SU-DHL-6 (cell line): ENCODE measurements around the gene PTCH2.

Experiments used
- H2AFZ ChIP-seq: fragments of 200-600 bp; sonication (generic); 2 replicates; pipeline ENCODE4 v1.6.1; 2014; ENCODE audit warnings: low read depth, mild to moderate bottlenecking, moderate library complexity, mixed read lengths, antibody characterized with exemption, low read length; ENCODE audit not compliant: severe bottlenecking
- H3F3A ChIP-seq: fragments of 200-600 bp; shearing (Covaris generic); 2 replicates; pipeline ENCODE4 v1.6.0; 2016; ENCODE audit warnings: antibody characterized with exemption, mild to moderate bottlenecking; ENCODE audit not compliant: insufficient read depth
- H3K27ac ChIP-seq: fragments of 200-600 bp; sonication (generic); 2 replicates; pipeline ENCODE4 v1.5.1; 2016; ENCODE audit warnings: low read depth, mild to moderate bottlenecking, low read length, moderate library complexity, mixed read lengths
- H3K27me3 ChIP-seq: fragments of 200-600 bp; sonication (generic), shearing (Covaris generic); 2 replicates; pipeline ENCODE4 v1.6.0; 2014; ENCODE audit warnings: mild to moderate bottlenecking, low read length
- H3K36me3 ChIP-seq: fragments of 200-600 bp; sonication (generic); 2 replicates; pipeline ENCODE4 v1.6.1; 2014; ENCODE audit warnings: mild to moderate bottlenecking, low read length, mixed read lengths
- H3K4me2 ChIP-seq: fragments of 300-600, 200-600 bp; shearing (Covaris generic), sonication (generic); 2 replicates; pipeline ENCODE4 v1.6.0; 2014; ENCODE audit warnings: low read length, low read depth, mild to moderate bottlenecking; ENCODE audit not compliant: poor library complexity, severe bottlenecking
- H3K4me3 ChIP-seq: fragments of 200-600 bp; sonication (generic); 2 replicates; pipeline ENCODE4 v1.5.1; 2014; ENCODE audit warnings: antibody characterized with exemption, low read length, mild to moderate bottlenecking, mixed read lengths; ENCODE audit not compliant: insufficient read depth, poor library complexity, severe bottlenecking
- H3K79me2 ChIP-seq: fragments of 200-600 bp; sonication (generic); 2 replicates; pipeline ENCODE4 v1.6.1; 2014; ENCODE audit warnings: mild to moderate bottlenecking, low read length, moderate library complexity; ENCODE audit not compliant: insufficient read depth
- H3K9ac ChIP-seq: fragments of 200-600 bp; sonication (generic); 2 replicates; pipeline ENCODE4 v1.7.0; 2014; ENCODE audit warnings: mild to moderate bottlenecking, low read length
- H3K9me2 ChIP-seq: fragments of 200-600 bp; sonication (generic); replicated peaks from 2 replicates; pipeline ENCODE4 v1.6.1; 2014; ENCODE audit warnings: low read length; ENCODE audit not compliant: insufficient read depth
- H3K9me3 ChIP-seq: fragments of 200-600 bp; sonication (generic); 2 replicates; pipeline ENCODE4 v1.6.1; 2014; ENCODE audit warnings: low read length, mixed read lengths; ENCODE audit not compliant: insufficient read depth
- H4K20me1 ChIP-seq: fragments of 200-600 bp; sonication (generic); 2 replicates; pipeline ENCODE4 v1.6.1; 2014; ENCODE audit warnings: low read depth, mild to moderate bottlenecking, antibody characterized with exemption, low read length, moderate library complexity, mixed read lengths
- EZH2phosphoT487 ChIP-seq: fragments of 200-600 bp; sonication (generic), shearing (Covaris generic); conservative IDR thresholded peaks from 2 replicates; pipeline ENCODE4 v1.6.1; 2018; ENCODE audit warnings: mild to moderate bottlenecking, antibody characterized with exemption, low read length, moderate library complexity, mixed read lengths
- TF ChIP-seq, protein P1 (sequence below): fragments of 200-600 bp; sonication (generic); IDR thresholded peaks from one replicate; pipeline ENCODE4 v1.5.1; 2017; ENCODE audit warnings: antibody characterized with exemption, mild to moderate bottlenecking, low read length, moderate library complexity; ENCODE audit not compliant: insufficient read depth, poor library complexity, severe bottlenecking

The PTCH2 gene

DNA sequence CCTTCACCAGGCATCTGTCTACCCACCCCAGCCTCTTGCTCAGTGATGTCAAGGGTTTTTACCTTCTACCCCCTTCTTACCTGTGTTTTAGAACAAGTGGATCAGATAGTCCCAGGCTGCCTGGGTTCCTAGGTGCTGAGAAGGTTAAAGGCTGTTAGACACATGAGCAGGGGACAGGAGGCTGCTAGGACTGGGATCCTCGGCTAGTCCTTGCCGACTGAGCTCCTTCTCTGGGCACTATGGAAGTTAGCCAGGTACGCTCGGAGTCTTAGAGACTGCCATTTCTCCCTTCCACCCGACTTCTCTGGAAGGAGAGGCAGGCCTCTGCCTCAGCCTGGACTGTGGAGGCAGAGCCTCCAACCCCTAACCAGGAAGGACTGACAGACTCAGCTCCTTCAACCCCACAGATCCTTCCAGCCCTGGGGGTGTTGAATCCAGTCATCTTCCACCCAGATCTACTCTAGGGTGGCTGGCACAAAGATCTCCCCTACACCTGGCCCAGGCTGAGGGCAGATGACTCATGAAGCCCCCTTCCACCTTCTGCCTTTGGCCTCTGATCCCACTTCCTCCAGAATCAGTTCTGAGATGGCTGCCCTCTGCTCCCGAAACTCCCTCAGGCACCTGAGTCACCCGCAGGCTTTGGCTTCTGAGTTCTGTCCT lies 36.2 kb downstream of the PTCH2 start, which contains the start of gene DYNLT4:
Gene DYNLT4 (minus strand): TSS at position 648 of the 660 bp plus-strand sequence. CDS start 683 bp downstream, outside the sequence.
- no peaks in the 10 kb centered on the region for H3K9me3 ChIP-seq
- no peaks in the 10 kb centered on the region for H3K36me3 ChIP-seq
- no peaks in the 10 kb centered on the region for H3K27me3 ChIP-seq
- H3K9ac ChIP-seq = peak within 1 kb of the TSS; percentile 9
- peak within 1 kb of the TSS; percentile 6 for H2AFZ ChIP-seq
- peak within 1 kb of the TSS; percentile 11 for H3K4me2 ChIP-seq
- no peaks in the 10 kb centered on the region for H3K79me2 ChIP-seq
- no peak within 1 kb of the TSS for H3K4me3 ChIP-seq
- H4K20me1 ChIP-seq = no peaks in the 10 kb centered on the region
- H3F3A ChIP-seq = peaks cover 14% of the 10 kb centered on the region
- H3K9me2 ChIP-seq = no peaks in the 10 kb centered on the region
- H3K27ac ChIP-seq = peak within 1 kb of the TSS; percentile 34
- TF ChIP-seq, protein P1, sequence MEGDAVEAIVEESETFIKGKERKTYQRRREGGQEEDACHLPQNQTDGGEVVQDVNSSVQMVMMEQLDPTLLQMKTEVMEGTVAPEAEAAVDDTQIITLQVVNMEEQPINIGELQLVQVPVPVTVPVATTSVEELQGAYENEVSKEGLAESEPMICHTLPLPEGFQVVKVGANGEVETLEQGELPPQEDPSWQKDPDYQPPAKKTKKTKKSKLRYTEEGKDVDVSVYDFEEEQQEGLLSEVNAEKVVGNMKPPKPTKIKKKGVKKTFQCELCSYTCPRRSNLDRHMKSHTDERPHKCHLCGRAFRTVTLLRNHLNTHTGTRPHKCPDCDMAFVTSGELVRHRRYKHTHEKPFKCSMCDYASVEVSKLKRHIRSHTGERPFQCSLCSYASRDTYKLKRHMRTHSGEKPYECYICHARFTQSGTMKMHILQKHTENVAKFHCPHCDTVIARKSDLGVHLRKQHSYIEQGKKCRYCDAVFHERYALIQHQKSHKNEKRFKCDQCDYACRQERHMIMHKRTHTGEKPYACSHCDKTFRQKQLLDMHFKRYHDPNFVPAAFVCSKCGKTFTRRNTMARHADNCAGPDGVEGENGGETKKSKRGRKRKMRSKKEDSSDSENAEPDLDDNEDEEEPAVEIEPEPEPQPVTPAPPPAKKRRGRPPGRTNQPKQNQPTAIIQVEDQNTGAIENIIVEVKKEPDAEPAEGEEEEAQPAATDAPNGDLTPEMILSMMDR = no peak
- no peak for TF ChIP-seq EZH2phosphoT487

DNA sequence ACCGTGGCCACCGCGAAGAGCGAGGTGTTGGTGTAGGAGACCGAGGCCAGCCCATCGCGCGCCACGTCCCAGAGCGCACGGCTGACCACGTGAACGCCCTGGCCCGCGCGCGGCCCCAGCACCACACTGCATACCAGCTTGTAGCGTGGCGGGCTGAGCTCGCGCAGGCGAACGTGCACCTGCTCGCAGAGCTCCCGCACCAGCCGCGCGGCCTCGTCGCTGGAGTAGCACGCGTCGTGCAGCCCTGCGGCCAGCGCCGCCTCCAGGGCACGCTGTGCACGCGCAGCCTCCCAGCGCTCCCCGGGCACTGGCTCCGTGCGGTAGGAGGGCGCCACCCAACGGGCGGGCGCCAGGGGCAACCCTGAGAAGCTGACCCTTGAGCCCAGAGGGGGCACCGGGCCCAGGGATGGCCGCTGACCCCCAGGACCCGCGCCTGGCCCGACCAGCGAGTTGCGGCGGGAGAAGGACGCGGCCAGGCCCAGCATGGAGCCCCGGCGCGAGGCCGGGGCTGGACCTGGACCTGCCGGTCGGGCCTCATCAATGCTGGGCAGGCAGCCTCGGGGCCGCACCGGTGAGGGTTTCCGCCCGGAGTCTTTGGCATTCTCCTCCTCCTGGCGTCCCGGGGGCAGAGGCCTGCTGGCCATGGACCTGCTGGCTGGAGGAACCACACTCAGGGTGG lies 36.9 kb downstream of the PTCH2 start:
- H3K9me3 ChIP-seq = no peaks in the 10 kb centered on the region
- no peaks in the 10 kb centered on the region for H3K79me2 ChIP-seq
- peaks cover 11% of the 10 kb centered on the region for H3F3A ChIP-seq
- no peaks in the 10 kb centered on the region for H4K20me1 ChIP-seq
- H3K27me3 ChIP-seq = no peaks in the 10 kb centered on the region
- TF ChIP-seq, protein P1 = no peak
- TF ChIP-seq EZH2phosphoT487 = no peak
- H3K27ac ChIP-seq = no peak overlapping the region
- H3K9me2 ChIP-seq = no peaks in the 10 kb centered on the region
- H3K36me3 ChIP-seq = no peaks in the 10 kb centered on the region
- no peak overlapping the region for H3K9ac ChIP-seq
- H3K4me3 ChIP-seq = no peak overlapping the region
- no peak overlapping the region for H2AFZ ChIP-seq
- no peak overlapping the region for H3K4me2 ChIP-seq

DNA sequence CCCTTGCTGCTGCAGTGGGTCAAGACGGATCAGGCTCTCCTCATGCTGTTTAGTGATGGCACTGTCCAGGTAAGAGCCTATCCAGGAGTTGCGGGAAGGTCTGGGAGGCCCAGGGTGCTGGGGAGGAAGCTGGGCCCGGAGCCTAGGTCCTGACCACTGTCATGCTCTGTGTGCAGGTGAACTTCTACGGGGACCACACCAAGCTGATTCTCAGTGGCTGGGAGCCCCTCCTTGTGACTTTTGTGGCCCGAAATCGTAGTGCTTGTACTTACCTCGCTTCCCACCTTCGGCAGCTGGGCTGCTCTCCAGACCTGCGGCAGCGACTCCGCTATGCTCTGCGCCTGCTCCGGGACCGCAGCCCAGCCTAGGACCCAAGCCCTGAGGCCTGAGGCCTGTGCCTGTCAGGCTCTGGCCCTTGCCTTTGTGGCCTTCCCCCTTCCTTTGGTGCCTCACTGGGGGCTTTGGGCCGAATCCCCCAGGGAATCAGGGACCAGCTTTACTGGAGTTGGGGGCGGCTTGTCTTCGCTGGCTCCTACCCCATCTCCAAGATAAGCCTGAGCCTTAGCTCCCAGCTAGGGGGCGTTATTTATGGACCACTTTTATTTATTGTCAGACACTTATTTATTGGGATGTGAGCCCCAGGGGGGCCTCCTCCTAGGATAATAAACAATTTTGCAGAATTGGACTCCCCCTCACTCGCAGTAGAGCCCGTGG lies 37.6 kb downstream of the PTCH2 start:
- Histone ChIP-seq H3K36me3 (no peaks in the 10 kb centered on the region), H3K27me3 (no peaks in the 10 kb centered on the region), H3K9me3 (no peaks in the 10 kb centered on the region), H3F3A (peaks cover 9% of the 10 kb centered on the region; the same call in 1 of the 2 replicates), H3K9me2 (no peaks in the 10 kb centered on the region), H3K4me3 (no peak overlapping the region), H2AFZ (no peak overlapping the region), H3K4me2 (no peak overlapping the region), H3K9ac (no peak overlapping the region), H4K20me1 (no peaks in the 10 kb centered on the region), H3K27ac (no peak overlapping the region), H3K79me2 (no peaks in the 10 kb centered on the region)
- no peak for TF ChIP-seq EZH2phosphoT487
- TF ChIP-seq, protein P1 = no peak
